ENCODE measurements around the gene HES3.

HES3 gene

GRCh38 chr1:6243993-6244392 is at the start of gene HES3:
Gene HES3, plus strand, starts transcription at chr1:6244179. Its CDS starts 187 bp downstream, at chr1:6244366.
- in situ Hi-C loops (cut with MboI; ENCODE audit: low sequenced_read_pairs) = no loop called here

GRCh38 chr1:6197746-6198427 is 46.1 kb upstream of the HES3 start:
- in situ Hi-C loops (cut with MboI; ENCODE audit: low sequenced_read_pairs) = no loop called here

- in situ Hi-C loops (cut with MboI; ENCODE audit: low sequenced_read_pairs) = no loop called here
Measured at GRCh38 chr1:6198646-6199297, 45.2 kb upstream of the HES3 start.

GRCh38 chr1:6199298-6200187 is 44.4 kb upstream of the HES3 start, which contains the start of gene RPL22:
Gene RPL22, minus strand, starts transcription at chr1:6199595. Its CDS starts 22 bp downstream, at chr1:6199573.
- in situ Hi-C loops (cut with MboI; ENCODE audit: low sequenced_read_pairs) = no loop called here

- in situ Hi-C loops (cut with MboI; ENCODE audit: low sequenced_read_pairs) = no loop called here
Measured at GRCh38 chr1:6200188-6200809, 43.7 kb upstream of the HES3 start.

GRCh38 chr1:6202256-6202655 is 41.7 kb upstream of the HES3 start:
- in situ Hi-C loops (cut with MboI; ENCODE audit: low sequenced_read_pairs) = no loop called here

- in situ Hi-C loops (cut with MboI; ENCODE audit: low sequenced_read_pairs) = no loop called here
Measured at GRCh38 chr1:6205849-6206519, 38.0 kb upstream of the HES3 start, which contains the start of gene RNF207. Gene RNF207, plus strand, starts transcription at chr1:6206119. Its CDS starts 417 bp downstream, at chr1:6206536.

- in situ Hi-C loops (cut with MboI; ENCODE audit: low sequenced_read_pairs) = no loop called here
Measured at GRCh38 chr1:6206520-6206855, 37.5 kb upstream of the HES3 start.

GRCh38 chr1:6207075-6207885 is 36.7 kb upstream of the HES3 start:
- in situ Hi-C loops (cut with MboI; ENCODE audit: low sequenced_read_pairs) = no loop called here

GRCh38 chr1:6207921-6208320 is 36.1 kb upstream of the HES3 start:
- in situ Hi-C loops (cut with MboI; ENCODE audit: low sequenced_read_pairs) = no loop called here

GRCh38 chr1:6208723-6209660 is 35.0 kb upstream of the HES3 start:
- in situ Hi-C loops (cut with MboI; ENCODE audit: low sequenced_read_pairs) = no loop called here

GRCh38 chr1:6209661-6210580 is 34.1 kb upstream of the HES3 start:
- in situ Hi-C loops (cut with MboI; ENCODE audit: low sequenced_read_pairs) = no loop called here

- in situ Hi-C loops (cut with MboI; ENCODE audit: low sequenced_read_pairs) = no loop called here
Measured at GRCh38 chr1:6210591-6211355, 33.2 kb upstream of the HES3 start.

- in situ Hi-C loops (cut with MboI; ENCODE audit: low sequenced_read_pairs) = no loop called here
Measured at GRCh38 chr1:6211731-6212130, 32.2 kb upstream of the HES3 start.

GRCh38 chr1:6212193-6212959 is 31.6 kb upstream of the HES3 start:
- in situ Hi-C loops (cut with MboI; ENCODE audit: low sequenced_read_pairs) = no loop called here

Measured in hTERT RPE-1 (cell line).